ES-I3 (cell line): ENCODE data around the gene TMLHE.

Source experiments
- H3K36me3 ChIP-seq: 2 replicates; pipeline ENCODE4 v1.6.1; 2013; ENCODE audit warnings: mild to moderate bottlenecking, low read length, control low read depth, moderate library complexity; ENCODE audit not compliant: insufficient read depth
- H3K4me1 ChIP-seq: 2 replicates; pipeline ENCODE4 v1.6.1; 2013; ENCODE audit warnings: mild to moderate bottlenecking, control low read depth, low read length; ENCODE audit not compliant: insufficient read depth
- H3K9ac ChIP-seq: 2 replicates; pipeline ENCODE4 v1.6.1; 2013; ENCODE audit warnings: low read depth, mild to moderate bottlenecking, low read length, moderate library complexity
- H3K9me3 ChIP-seq: 2 replicates; pipeline ENCODE4 v1.6.1; 2013; ENCODE audit warnings: mild to moderate bottlenecking, low read length, moderate library complexity; ENCODE audit not compliant: control insufficient read depth, insufficient read depth

Gene TMLHE

GRCh38 chrX:155441097-155441496, 171.7 kb downstream of the TMLHE start:
- H3K9me3 ChIP-seq = no peaks in the 10 kb centered on the region; the same call in 1 of the 2 replicates

More at GRCh38 chrX:155441097-155441496, 171.7 kb downstream of the TMLHE start:
- no peak overlapping the region for H3K9ac ChIP-seq
- H3K36me3 ChIP-seq = no peaks in the 10 kb centered on the region
- H3K4me1 ChIP-seq = no peaks in the 10 kb centered on the region
